H1 (cell line): Measurements from ENCODE around the gene TMEM269. TPM values are rescaled to one million over a fixed set of nuclear protein-coding genes. Genes with fewer than 3 reads are reported as not detected.

Source experiments
- CTCF ChIA-PET: fragments of 300-600 bp; sonication (Branson Sonifier 250); formaldehyde crosslinking; loops from one replicate; lab custom pipeline; 2021; ENCODE audit not compliant: partially characterized antibody; lab: Charles Lee
- POLR2A ChIA-PET: fragments of 300-600 bp; sonication (Branson Sonifier 250); formaldehyde crosslinking; loops from one replicate; lab custom pipeline; 2021; ENCODE audit warnings: inconsistent platforms; ENCODE audit not compliant: partially characterized antibody; lab: Charles Lee
- DNase-seq, 2 experiments: peaks; one replicate each; pipeline versions ENCODE4 v3.0.0 to v3.0.0-alpha.2; 2010 to 2022; ENCODE audit warnings: low spot score in 2 of 2, low read depth in 1 of 2, mixed read lengths in 1 of 2
- FAIRE-seq: peaks from 2 replicates; lab custom pipeline; 2011; peaks lifted over from hg19 to GRCh38; lab: Jason Lieb, UNC
- H2AFZ ChIP-seq: 2 replicates; pipeline ENCODE4 v1.8.1; 2012; ENCODE audit warnings: low read length, inconsistent platforms
- H2AK5ac ChIP-seq: 2 replicates; pipeline ENCODE4 v1.6.1; 2013; ENCODE audit warnings: low read depth, low read length
- H2BK120ac ChIP-seq: replicated peaks from 2 replicates; pipeline ENCODE3; 2013; ENCODE audit warnings: low read depth, low read length, inconsistent platforms
- H2BK12ac ChIP-seq: 2 replicates; pipeline ENCODE4 v1.6.1; 2013; ENCODE audit warnings: low read depth, low read length
- H2BK15ac ChIP-seq: 2 replicates; pipeline ENCODE4 v1.6.1; 2013; ENCODE audit warnings: low read length
- H2BK20ac ChIP-seq: 2 replicates; pipeline ENCODE4 v1.6.1; 2013; ENCODE audit warnings: low read length
- H2BK5ac ChIP-seq: 2 replicates; pipeline ENCODE4 v1.6.1; 2013; ENCODE audit warnings: low read depth, low read length
- H3K14ac ChIP-seq: 2 replicates; pipeline ENCODE4 v1.6.1; 2013; ENCODE audit warnings: inconsistent platforms; ENCODE audit not compliant: insufficient read length
- H3K18ac ChIP-seq: 2 replicates; pipeline ENCODE4 v1.6.1; 2013; ENCODE audit warnings: low read length; ENCODE audit errors: extremely low read depth
- H3K23ac ChIP-seq: 2 replicates; pipeline ENCODE4 v1.6.1; 2013; ENCODE audit warnings: inconsistent platforms; ENCODE audit not compliant: insufficient read length
- H3K23me2 ChIP-seq: 2 replicates; pipeline ENCODE4 v1.6.1; 2013; ENCODE audit warnings: low read depth, low read length
- H3K27ac ChIP-seq: 2 replicates; pipeline ENCODE4 v1.6.1; 2011; ENCODE audit warnings: low read depth, low read length, inconsistent platforms
- H3K27me3 ChIP-seq, 4 experiments: replicated peaks in 1 of 4; 1 replicate in 1 of 4; 2 replicates in 3 of 4; pipeline versions ENCODE4 v1.6.1 to v1.8.1; 2011 to 2013; ENCODE audit warnings: low read length in 3 of 4, mild to moderate bottlenecking in 3 of 4, inconsistent platforms in 2 of 4, mixed read lengths in 2 of 4, moderate library complexity in 1 of 4; ENCODE audit not compliant: control insufficient read depth in 3 of 4, insufficient read depth in 3 of 4; ENCODE audit errors: extremely low read depth in 1 of 4
- H3K36me3 ChIP-seq, 4 experiments: 2 replicates each; pipeline versions ENCODE4 v1.6.1 to v1.8.1; 2011 to 2013; ENCODE audit warnings: mild to moderate bottlenecking in 4 of 4, low read length in 3 of 4, moderate library complexity in 2 of 4, control low read depth in 1 of 4, inconsistent platforms in 1 of 4; ENCODE audit not compliant: insufficient read depth in 4 of 4, control insufficient read depth in 2 of 4
- H3K4ac ChIP-seq: replicated peaks from 2 replicates; pipeline ENCODE3; 2013; ENCODE audit warnings: low read length, low read depth, mixed read lengths, inconsistent platforms; ENCODE audit not compliant: insufficient read length
- H3K4me1 ChIP-seq, 4 experiments: replicated peaks in 1 of 4; 1 replicate in 1 of 4; 2 replicates in 3 of 4; pipeline versions ENCODE4 v1.6.1 to v1.8.1; 2011 to 2013; ENCODE audit warnings: low read length in 3 of 4, inconsistent platforms in 2 of 4, mixed read lengths in 1 of 4; ENCODE audit not compliant: insufficient read depth in 4 of 4, control insufficient read depth in 3 of 4
- H3K4me2 ChIP-seq, 2 experiments: 2 replicates each; pipeline versions ENCODE4 v1.6.1 to v1.8.1; 2011 to 2013; ENCODE audit warnings: low read depth in 2 of 2, low read length in 2 of 2, control low read depth in 1 of 2, inconsistent platforms in 1 of 2, mild to moderate bottlenecking in 1 of 2; ENCODE audit not compliant: insufficient read depth in 1 of 2
- H3K4me3 ChIP-seq, 4 experiments: fragments of 200-600, 300-600 bp in 1 of 4; sonication (generic), shearing (Covaris generic), sonication (Bioruptor Twin) in 1 of 4; 2 replicates each; pipeline versions ENCODE4 v1.5.1 to v1.8.1; 2011 to 2016; ENCODE audit warnings: low read length in 4 of 4, low read depth in 3 of 4, control low read depth in 2 of 4, inconsistent platforms in 2 of 4, mild to moderate bottlenecking in 2 of 4, mixed read lengths in 1 of 4, moderate library complexity in 1 of 4; ENCODE audit not compliant: insufficient read depth in 2 of 4; ENCODE audit errors: extremely low read depth in 1 of 4
- H3K56ac ChIP-seq: replicated peaks from 2 replicates; pipeline ENCODE3; 2013; ENCODE audit warnings: low read depth, mild to moderate bottlenecking, mixed read lengths, low read length, inconsistent platforms; ENCODE audit not compliant: insufficient read length
- H3K79me1 ChIP-seq: 2 replicates; pipeline ENCODE4 v1.6.1; 2013; ENCODE audit warnings: low read depth, low read length, control low read depth
- H3K79me2 ChIP-seq, 2 experiments: 2 replicates each; pipeline versions ENCODE4 v1.6.1 to v1.8.1; 2012 to 2013; ENCODE audit warnings: low read length in 2 of 2, mild to moderate bottlenecking in 2 of 2, inconsistent platforms in 1 of 2; ENCODE audit not compliant: insufficient read depth in 2 of 2, control insufficient read depth in 1 of 2
- H3K9ac ChIP-seq, 4 experiments: replicated peaks in 1 of 4; 1 replicate in 1 of 4; 2 replicates in 3 of 4; pipeline versions ENCODE4 v1.6.1 to v1.8.1; 2011 to 2013; ENCODE audit warnings: low read depth in 3 of 4, low read length in 3 of 4, control low read depth in 2 of 4, mild to moderate bottlenecking in 2 of 4, moderate library complexity in 2 of 4, inconsistent platforms in 1 of 4; ENCODE audit errors: extremely low read depth in 1 of 4
- H3K9me3 ChIP-seq, 2 experiments: 2 replicates each; pipeline versions ENCODE4 v1.6.1 to v1.8.1; 2012 to 2013; ENCODE audit warnings: mild to moderate bottlenecking in 2 of 2, moderate library complexity in 2 of 2, control low read depth in 1 of 2, inconsistent platforms in 1 of 2, low read depth in 1 of 2, low read length in 1 of 2, mixed read lengths in 1 of 2; ENCODE audit not compliant: insufficient read depth in 2 of 2
- H4K20me1 ChIP-seq, 2 experiments: replicated peaks in 1 of 2; 2 replicates each; pipeline versions ENCODE3 to v1.8.1; 2011 to 2013; ENCODE audit warnings: inconsistent platforms in 2 of 2, low read length in 2 of 2, mild to moderate bottlenecking in 1 of 2; ENCODE audit not compliant: insufficient read depth in 2 of 2, control insufficient read depth in 1 of 2
- H4K5ac ChIP-seq: 2 replicates; pipeline ENCODE4 v1.6.1; 2013; ENCODE audit warnings: low read length, low read depth, mixed read lengths, inconsistent platforms; ENCODE audit not compliant: insufficient read length
- H4K8ac ChIP-seq: 2 replicates; pipeline ENCODE4 v1.8.0; 2013; ENCODE audit warnings: mild to moderate bottlenecking, moderate library complexity, low read length, inconsistent platforms; ENCODE audit not compliant: insufficient read depth; ENCODE audit errors: extremely low read depth
- H4K91ac ChIP-seq: replicated peaks from 2 replicates; pipeline ENCODE3; 2013; ENCODE audit warnings: low read length, mixed read lengths, inconsistent platforms; ENCODE audit not compliant: insufficient read length
- BACH1 ChIP-seq: IDR thresholded peaks from 2 replicates; pipeline ENCODE4 v1.6.1; 2012; ENCODE audit warnings: low read length, improper control_type of control experiment
- BCL11A ChIP-seq, 2 experiments: IDR thresholded peaks; one replicate each; pipeline ENCODE4 v1.6.1; 2011; ENCODE audit warnings: low read depth in 2 of 2, low read length in 2 of 2, mild to moderate bottlenecking in 2 of 2
- BRCA1 ChIP-seq: IDR thresholded peaks from 2 replicates; pipeline ENCODE4 v1.6.1; 2012; ENCODE audit warnings: low read depth, low read length, improper control_type of control experiment
- CHD2 ChIP-seq: IDR thresholded peaks from 2 replicates; pipeline ENCODE4 v1.6.1; 2012; ENCODE audit warnings: low read length, improper control_type of control experiment
- EGR1 ChIP-seq: IDR thresholded peaks from 2 replicates; pipeline ENCODE4 v1.6.1; 2011; ENCODE audit warnings: low read depth, low read length, borderline replicate concordance
- HDAC6 ChIP-seq: IDR thresholded peaks from one replicate; pipeline ENCODE4 v1.7.1; 2012; ENCODE audit warnings: low read depth, mild to moderate bottlenecking, inconsistent platforms, low read length, moderate library complexity
- RNF2 ChIP-seq: fragments of 200-900, 300-1000 bp; sonication (generic); IDR thresholded peaks from 2 replicates; pipeline ENCODE4 v1.7.1; 2016; ENCODE audit warnings: borderline replicate concordance, low read depth, mild to moderate bottlenecking, antibody characterized with exemption, low read length; ENCODE audit not compliant: poor library complexity, severe bottlenecking; ENCODE audit errors: missing control alignments
- SAP30 ChIP-seq: fragments of 300-600 bp; sonication (generic); IDR thresholded peaks from 2 replicates; pipeline ENCODE4 v1.7.1; 2012; ENCODE audit warnings: low read length, moderate library complexity, mild to moderate bottlenecking, inconsistent platforms; ENCODE audit not compliant: insufficient read depth, insufficient replicate concordance
- SP4 ChIP-seq: IDR thresholded peaks from 2 replicates; pipeline ENCODE4 v1.6.1; 2012; ENCODE audit warnings: low read length, inconsistent platforms
- TAF1 ChIP-seq: IDR thresholded peaks from 2 replicates; pipeline ENCODE4 v1.6.1; 2011; ENCODE audit warnings: mild to moderate bottlenecking, low read depth, low read length
- YY1 ChIP-seq: IDR thresholded peaks from 2 replicates; pipeline ENCODE4 v1.6.1; 2011; ENCODE audit warnings: low read depth, mild to moderate bottlenecking, low read length
- ZNF274 ChIP-seq: IDR thresholded peaks from 2 replicates; pipeline ENCODE4 v1.7.0; 2012; ENCODE audit warnings: low read length, borderline replicate concordance; ENCODE audit errors: extremely low read depth
- polyA plus RNA-seq, 7 experiments: library from polyadenylated mRNA; depleted of rRNA in 3 of 7; stranded (reverse) in 5 of 7; unstranded in 2 of 7; fragments of >200 nt in 5 of 7; fragments of 200-250 nt in 2 of 7; gene quantifications; 1 replicate in 5 of 7; 2 replicates in 1 of 7; 4 replicates in 1 of 7; pipeline versions ENCODE4 v1.2.1 to v1.2.3, GENCODE V29; 2011 to 2013; ENCODE audit warnings: missing spikeins in 2 of 7, mixed read lengths in 2 of 7
- total RNA-seq: library from RNA; stranded (reverse); fragmentation: NEBNext Ultra II Directional; extraction: Animal tissue kit (Norgen Biotek cat#: 25700); gene quantifications from 2 replicates; pipeline ENCODE4 v1.2.1, GENCODE V29; 2021

The TMEM269 gene
- total and polyA plus RNA-seq, 2 of the 8 experiments (the other 6 are each of a cell fraction or from before 2014, with no cell fraction given), result 0.14 to 0.35 TPM

GRCh38 chr1:42806171-42806570 is 21.4 kb downstream of the TMEM269 start:
- H3K23me2 ChIP-seq, result no peaks in the 10 kb centered on the region
- H3K9me3 ChIP-seq, result peaks cover 9 to 11% of the 10 kb centered on the region in 2 experiments
- no peak overlapping the region for H3K9ac ChIP-seq
- no peak overlapping the region for H2BK15ac ChIP-seq
- TF ChIP-seq TAF1 (no peak), BRCA1 (no peak), SAP30 (no peak), CHD2 (no peak), YY1 (no peak), SP4 (no peak), EGR1 (no peak), RNF2 (no peak), ZNF274 (no peak), HDAC6 (no peak), BACH1 (no peak), BCL11A (IDR thresholded peaks at IDR 0.05; ENCODE audit: low read depth in 2 of 2, low read length in 2 of 2) (no peak)
- H2AFZ ChIP-seq, result no peak overlapping the region
- CTCF ChIA-PET, result interaction anchor here (0.6 kb wide), 1 partner anchor 34 kb away, joined by 3 read pairs; no protein-coding TSS in a partner anchor
- no peak overlapping the region for H2BK5ac ChIP-seq
- POLR2A ChIA-PET, result interaction anchor here (2.7 kb wide), 1 partner anchor 10 kb away, joined by 12 read pairs; the partner anchor contains the start of gene ERMAP
- no peak overlapping the region for H2BK120ac ChIP-seq
- H3K14ac ChIP-seq, result no peak overlapping the region
- H3K79me1 ChIP-seq, result no peaks in the 10 kb centered on the region
- H3K4me2 ChIP-seq, result no peak overlapping the region
- no peak overlapping the region for H2BK12ac ChIP-seq
- no peaks in the 10 kb centered on the region for H3K4me1 ChIP-seq
- H2AK5ac ChIP-seq, result no peak overlapping the region
- H3K27ac ChIP-seq, result no peak overlapping the region
- H3K18ac ChIP-seq, result no peak overlapping the region
- H3K4ac ChIP-seq, result no peak overlapping the region
- H4K20me1 ChIP-seq, result no peaks in the 10 kb centered on the region
- no peaks in the 10 kb centered on the region for H3K79me2 ChIP-seq
- no peak overlapping the region for H3K4me3 ChIP-seq
- no peak overlapping the region for H3K56ac ChIP-seq
- H3K23ac ChIP-seq, result no peak overlapping the region
- DNase-seq (no peak), FAIRE-seq (no peak)
- H4K91ac ChIP-seq, result no peak overlapping the region
- H3K27me3 ChIP-seq, result no peaks in the 10 kb centered on the region
- peaks cover 0 to 12% (median 2%) of the 10 kb centered on the region in 4 experiments; a peak in 4 of 8 replicates for H3K36me3 ChIP-seq
- no peak overlapping the region for H4K8ac ChIP-seq
- H2BK20ac ChIP-seq, result no peak overlapping the region
- H4K5ac ChIP-seq, result no peak overlapping the region
